ENCODE measurements around the gene SYDE1. TPM values are rescaled to one million over a fixed set of nuclear protein-coding genes. Genes with fewer than 3 reads are reported as not detected.

SYDE1 gene
- polyA plus RNA-seq, 1 donor = 7.9 TPM

GRCh38 chr19:15105044-15105443 lies 2.2 kb upstream of the SYDE1 start:
- Histone ChIP-seq H3K36me3 (ENCODE audit: control insufficient read depth, insufficient read depth, low read length) (no peaks in the 10 kb centered on the region), H3K4me3 (ENCODE audit: low read length) (no peak overlapping the region), H3K27me3 (ENCODE audit: control insufficient read depth, insufficient read depth, low read length) (peaks cover 27% of the 10 kb centered on the region), H3K4me1 (ENCODE audit: control insufficient read depth, insufficient read depth, low read length) (no peaks in the 10 kb centered on the region), H3K27ac (ENCODE audit: low read length) (no peak overlapping the region), H3K9me3 (ENCODE audit: control insufficient read depth, low read depth, low read length) (peaks cover 12% of the 10 kb centered on the region)
- DNase-seq = no peak
- WGBS (ENCODE audit: insufficient coverage, low lambda C conversion rate) = no CpG with 5 or more reads among the region's 3 CpGs

DNA sequence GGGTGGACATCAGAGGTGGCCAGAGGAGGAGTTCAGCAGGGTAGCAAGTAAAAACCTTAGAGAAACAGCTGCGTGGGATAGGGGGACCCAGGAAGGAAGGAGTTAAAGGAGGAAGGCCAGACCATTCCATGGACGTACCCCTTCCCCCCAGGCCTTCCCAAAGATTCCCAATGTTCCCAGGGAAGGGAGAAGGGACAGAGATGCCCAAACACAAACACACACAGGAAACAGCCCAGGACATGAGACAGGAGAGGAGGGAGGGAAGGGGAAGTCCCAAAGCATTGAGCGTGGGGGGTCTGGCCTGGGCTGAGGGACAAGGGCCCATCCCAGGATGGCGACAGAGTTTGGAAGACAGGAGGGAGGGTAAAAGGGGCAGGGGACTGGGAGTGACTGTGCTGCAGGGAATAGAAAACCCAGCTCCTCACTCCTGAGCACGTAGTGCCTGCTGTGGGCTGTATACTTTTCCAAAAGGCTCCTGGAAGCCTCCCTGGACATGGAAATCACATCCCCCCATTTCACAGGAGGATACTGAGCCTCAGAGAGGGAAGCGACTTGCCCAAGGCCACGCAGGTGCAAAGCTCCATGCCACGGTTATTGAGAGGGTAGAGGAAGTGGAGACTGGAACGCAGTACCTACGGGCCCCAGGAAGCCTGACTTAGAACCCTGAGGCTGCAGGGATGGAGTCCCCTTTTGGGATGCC lies 1.1 kb downstream of the SYDE1 start:
- WGBS (ENCODE audit: insufficient coverage, low lambda C conversion rate) = 0% methylated on average over 1 of the region's 10 CpGs
- Histone ChIP-seq H3K27me3 (ENCODE audit: control insufficient read depth, insufficient read depth, low read length) (peaks cover 27% of the 10 kb centered on the region), H3K27ac (ENCODE audit: low read length) (peak overlapping the region; percentile 42), H3K36me3 (ENCODE audit: control insufficient read depth, insufficient read depth, low read length) (peaks cover 9% of the 10 kb centered on the region), H3K4me3 (ENCODE audit: low read length) (peak overlapping the region; percentile 54), H3K4me1 (ENCODE audit: control insufficient read depth, insufficient read depth, low read length) (no peaks in the 10 kb centered on the region), H3K9me3 (ENCODE audit: control insufficient read depth, low read depth, low read length) (peaks cover 7% of the 10 kb centered on the region)
- no peak for DNase-seq

DNA sequence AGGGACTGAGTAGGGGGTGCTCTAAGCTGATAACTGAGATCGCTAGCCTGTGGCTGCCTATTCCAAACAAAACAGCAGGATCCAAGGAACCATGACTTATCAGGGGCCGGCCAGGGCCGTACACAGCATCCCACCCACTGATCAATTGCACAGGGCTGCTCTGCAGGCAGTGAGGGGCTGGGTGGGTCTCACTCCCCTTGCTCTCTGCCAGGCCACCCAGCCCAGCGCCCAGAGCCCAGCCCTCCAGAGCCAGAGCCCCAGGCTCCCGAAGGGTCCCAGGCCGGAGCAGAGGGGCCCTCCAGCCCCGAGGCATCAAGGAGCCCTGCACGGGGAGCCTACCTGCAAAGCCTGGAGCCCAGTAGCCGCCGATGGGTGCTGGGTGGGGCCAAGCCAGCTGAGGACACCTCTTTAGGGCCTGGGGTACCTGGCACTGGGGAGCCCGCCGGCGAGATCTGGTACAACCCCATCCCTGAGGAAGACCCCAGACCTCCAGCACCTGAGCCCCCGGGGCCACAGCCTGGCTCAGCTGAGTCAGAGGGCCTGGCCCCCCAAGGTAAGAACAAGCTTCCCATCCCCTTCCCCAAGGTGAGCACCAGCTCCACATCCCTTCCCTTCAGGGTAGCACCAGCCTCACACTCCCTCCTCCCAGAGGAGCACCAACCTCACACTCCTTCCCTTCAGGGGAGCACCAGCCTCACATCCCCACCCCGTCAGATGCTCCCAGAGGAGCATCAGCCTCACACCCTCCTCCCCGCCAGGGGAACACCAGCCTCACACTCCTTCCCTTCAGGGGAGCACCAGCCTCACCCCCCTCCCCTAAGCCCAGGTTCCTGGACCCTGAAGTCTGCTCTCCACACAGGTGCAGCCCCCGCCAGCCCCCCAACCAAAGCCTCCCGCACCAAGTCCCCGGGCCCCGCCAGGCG lies 1.9 kb downstream of the SYDE1 start:
- Histone ChIP-seq H3K9me3 (ENCODE audit: control insufficient read depth, low read depth, low read length) (peaks cover 7% of the 10 kb centered on the region), H3K27ac (ENCODE audit: low read length) (no peak overlapping the region), H3K36me3 (ENCODE audit: control insufficient read depth, insufficient read depth, low read length) (peaks cover 17% of the 10 kb centered on the region)

GRCh38 chr19:15109768-15110417 lies 2.7 kb downstream of the SYDE1 start:
- no peaks in the 10 kb centered on the region for H3K4me1 ChIP-seq (ENCODE audit: control insufficient read depth, insufficient read depth, low read length)
- DNase-seq = no peak
- H3K4me3 ChIP-seq (ENCODE audit: low read length) = no peak overlapping the region
- H3K27me3 ChIP-seq (ENCODE audit: control insufficient read depth, insufficient read depth, low read length) = peaks cover 27% of the 10 kb centered on the region
- H3K9me3 ChIP-seq (ENCODE audit: control insufficient read depth, low read depth, low read length) = peaks cover 6% of the 10 kb centered on the region
- peaks cover 21% of the 10 kb centered on the region for H3K36me3 ChIP-seq (ENCODE audit: control insufficient read depth, insufficient read depth, low read length)
- no CpG with 5 or more reads among the region's 49 CpGs for WGBS (ENCODE audit: insufficient coverage, low lambda C conversion rate)
- no peak overlapping the region for H3K27ac ChIP-seq (ENCODE audit: low read length)

More for the DNA sequence above, 1.9 kb downstream of the SYDE1 start:
- Histone ChIP-seq H3K27me3 (ENCODE audit: control insufficient read depth, insufficient read depth, low read length) (peaks cover 27% of the 10 kb centered on the region), H3K4me3 (ENCODE audit: low read length) (no peak overlapping the region), H3K4me1 (ENCODE audit: control insufficient read depth, insufficient read depth, low read length) (no peaks in the 10 kb centered on the region)
- WGBS (ENCODE audit: insufficient coverage, low lambda C conversion rate) = no CpG with 5 or more reads among the region's 21 CpGs
- no peak for DNase-seq

DNA sequence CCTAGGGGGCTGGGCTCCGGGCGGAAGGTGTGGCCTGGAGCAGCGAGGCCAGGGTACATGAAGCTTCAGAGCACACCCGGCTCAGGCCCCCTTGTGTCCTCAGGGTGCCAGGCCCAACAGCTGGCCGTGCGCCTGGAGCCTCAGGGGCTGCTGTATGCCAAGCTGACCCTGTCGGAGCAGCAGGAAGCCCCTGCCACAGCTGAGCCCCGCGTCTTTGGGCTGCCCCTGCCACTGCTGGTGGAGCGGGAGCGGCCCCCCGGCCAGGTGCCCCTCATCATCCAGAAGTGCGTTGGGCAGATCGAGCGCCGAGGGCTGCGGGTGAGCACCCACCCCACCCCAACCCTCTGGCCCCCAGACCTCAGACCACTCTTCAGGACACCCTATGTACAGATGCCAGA lies 3.2 kb downstream of the SYDE1 start:
- WGBS (ENCODE audit: insufficient coverage, low lambda C conversion rate) = no CpG with 5 or more reads among the region's 17 CpGs
- Histone ChIP-seq H3K27ac (ENCODE audit: low read length) (no peak overlapping the region), H3K4me3 (ENCODE audit: low read length) (no peak overlapping the region)

GRCh38 chr19:15111758-15112157 lies 4.6 kb downstream of the SYDE1 start:
- Histone ChIP-seq H3K9me3 (ENCODE audit: control insufficient read depth, low read depth, low read length) (peaks cover 6% of the 10 kb centered on the region), H3K27ac (ENCODE audit: low read length) (no peak overlapping the region), H3K27me3 (ENCODE audit: control insufficient read depth, insufficient read depth, low read length) (peaks cover 19% of the 10 kb centered on the region), H3K4me3 (ENCODE audit: low read length) (no peak overlapping the region), H3K4me1 (ENCODE audit: control insufficient read depth, insufficient read depth, low read length) (no peaks in the 10 kb centered on the region), H3K36me3 (ENCODE audit: control insufficient read depth, insufficient read depth, low read length) (peaks cover 40% of the 10 kb centered on the region)
- no peak for DNase-seq
- WGBS (ENCODE audit: insufficient coverage, low lambda C conversion rate) = no CpG with 5 or more reads among the region's 1 CpG

More for the DNA sequence above, 3.2 kb downstream of the SYDE1 start:
- no peak for DNase-seq
- Histone ChIP-seq H3K9me3 (ENCODE audit: control insufficient read depth, low read depth, low read length) (peaks cover 6% of the 10 kb centered on the region), H3K4me1 (ENCODE audit: control insufficient read depth, insufficient read depth, low read length) (no peaks in the 10 kb centered on the region), H3K36me3 (ENCODE audit: control insufficient read depth, insufficient read depth, low read length) (peaks cover 26% of the 10 kb centered on the region), H3K27me3 (ENCODE audit: control insufficient read depth, insufficient read depth, low read length) (peaks cover 27% of the 10 kb centered on the region)

DNA sequence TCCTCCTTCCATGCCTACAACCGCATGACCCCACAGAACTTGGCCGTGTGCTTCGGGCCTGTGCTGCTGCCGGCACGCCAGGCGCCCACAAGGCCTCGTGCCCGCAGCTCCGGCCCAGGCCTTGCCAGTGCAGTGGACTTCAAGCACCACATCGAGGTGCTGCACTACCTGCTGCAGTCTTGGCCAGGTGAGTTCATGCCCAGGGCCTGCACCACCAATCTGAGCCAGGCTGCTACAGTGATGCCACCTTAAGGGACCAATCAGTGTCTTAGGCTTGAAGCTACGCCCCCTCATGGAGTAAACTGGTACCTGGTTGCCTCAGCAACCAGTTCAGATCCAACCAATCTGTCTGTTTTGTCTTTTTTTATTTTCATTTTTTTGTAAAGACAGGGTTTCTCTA lies 5.2 kb downstream of the SYDE1 start:
- DNase-seq = no peak
- H3K4me3 ChIP-seq (ENCODE audit: low read length) = no peak overlapping the region
- H3K9me3 ChIP-seq (ENCODE audit: control insufficient read depth, low read depth, low read length) = peaks cover 6% of the 10 kb centered on the region
- no CpG with 5 or more reads among the region's 11 CpGs for WGBS (ENCODE audit: insufficient coverage, low lambda C conversion rate)
- peaks cover 14% of the 10 kb centered on the region for H3K27me3 ChIP-seq (ENCODE audit: control insufficient read depth, insufficient read depth, low read length)
- H3K4me1 ChIP-seq (ENCODE audit: control insufficient read depth, insufficient read depth, low read length) = no peaks in the 10 kb centered on the region
- peaks cover 46% of the 10 kb centered on the region for H3K36me3 ChIP-seq (ENCODE audit: control insufficient read depth, insufficient read depth, low read length)
- no peak overlapping the region for H3K27ac ChIP-seq (ENCODE audit: low read length)

GRCh38 chr19:15113245-15114152 lies 6.3 kb downstream of the SYDE1 start:
- Histone ChIP-seq H3K4me1 (ENCODE audit: control insufficient read depth, insufficient read depth, low read length) (no peaks in the 10 kb centered on the region), H3K4me3 (ENCODE audit: low read length) (no peak overlapping the region), H3K27ac (ENCODE audit: low read length) (no peak overlapping the region), H3K9me3 (ENCODE audit: control insufficient read depth, low read depth, low read length) (peaks cover 6% of the 10 kb centered on the region), H3K36me3 (ENCODE audit: control insufficient read depth, insufficient read depth, low read length) (peaks cover 57% of the 10 kb centered on the region), H3K27me3 (ENCODE audit: control insufficient read depth, insufficient read depth, low read length) (peaks cover 3% of the 10 kb centered on the region)
- DNase-seq = no peak
- WGBS (ENCODE audit: insufficient coverage, low lambda C conversion rate) = no CpG with 5 or more reads among the region's 58 CpGs

GRCh38 chr19:15114153-15114540 lies 6.9 kb downstream of the SYDE1 start:
- peaks cover 64% of the 10 kb centered on the region for H3K36me3 ChIP-seq (ENCODE audit: control insufficient read depth, insufficient read depth, low read length)
- no CpG with 5 or more reads among the region's 7 CpGs for WGBS (ENCODE audit: insufficient coverage, low lambda C conversion rate)
- H3K27ac ChIP-seq (ENCODE audit: low read length) = no peak overlapping the region
- peaks cover 6% of the 10 kb centered on the region for H3K9me3 ChIP-seq (ENCODE audit: control insufficient read depth, low read depth, low read length)
- no peaks in the 10 kb centered on the region for H3K27me3 ChIP-seq (ENCODE audit: control insufficient read depth, insufficient read depth, low read length)
- DNase-seq = no peak
- no peak overlapping the region for H3K4me3 ChIP-seq (ENCODE audit: low read length)
- no peaks in the 10 kb centered on the region for H3K4me1 ChIP-seq (ENCODE audit: control insufficient read depth, insufficient read depth, low read length)

Data from large intestine (tissue), 3 donors.